HUDEP-2 (cell line): ENCODE measurements around the gene DNM1.

Source experiments
- DNase-seq, 76 experiments: peaks; one replicate each; lab custom pipeline; 2025; ENCODE audit not compliant: unreplicated experiment in 76 of 76; lab: John Stamatoyannopoulos, UW

DNM1 gene

GRCh38 chr9:128304136-128304970 is 101.2 kb downstream of the DNM1 start:
- no peak for DNase-seq
